Esophagus squamous epithelium (tissue), 5 donors: Measurements from ENCODE around the gene C11orf97. TPM values are rescaled to one million over a fixed set of nuclear protein-coding genes. Genes with fewer than 3 reads are reported as not detected.

Experiments used
- DNase-seq: peaks from one replicate; lab custom pipeline; 2025; lab: John Stamatoyannopoulos, UW
- H3K27ac ChIP-seq, 4 donors: fragments of 200-600 bp; sonication (generic); one replicate each; pipeline ENCODE4 v1.5.1; 2016 to 2019; ENCODE audit warnings: mild to moderate bottlenecking in 1 of 4
- H3K27me3 ChIP-seq, 4 donors: fragments of 200-600 bp; sonication (generic); 1 replicate in 3 of 4; 2 replicates in 1 of 4; pipeline versions ENCODE4 v1.5.1 to v1.6.0; 2017 to 2021; ENCODE audit warnings: antibody characterized with exemption in 1 of 4
- H3K36me3 ChIP-seq, 3 donors: fragments of 200-600 bp; sonication (generic); one replicate each; pipeline ENCODE4 v1.5.1; 2016 to 2019
- H3K4me1 ChIP-seq, 3 donors: fragments of 200-600 bp; sonication (generic); one replicate each; pipeline ENCODE4 v1.5.1; 2017 to 2019
- H3K4me3 ChIP-seq, 4 donors: fragments of 200-600 bp; sonication (generic); 1 replicate in 3 of 4; 2 replicates in 1 of 4; pipeline ENCODE4 v1.5.1; 2016 to 2019; ENCODE audit warnings: mild to moderate bottlenecking in 2 of 4, moderate library complexity in 1 of 4
- H3K9me3 ChIP-seq, 3 donors: fragments of 200-600 bp; sonication (generic); one replicate each; pipeline ENCODE4 v1.5.1; 2016 to 2019
- POLR2A ChIP-seq, 4 donors: fragments of 450-650 bp; IDR thresholded peaks; one replicate each; pipeline ENCODE4 v1.6.1; 2017; ENCODE audit warnings: antibody characterized with exemption in 4 of 4, mild to moderate bottlenecking in 4 of 4, moderate library complexity in 3 of 4
- WGBS, 2 donors: methylation state at CpG; one replicate each; pipeline ENCODE4 v1.1.5; 2018; 5-methylcytosine and 5-hydroxymethylcytosine counted together
- intact Hi-C: fragments of 100-400 bp; cut with DNase I; formaldehyde crosslinking; loops from one replicate; pipeline ENCODE4 v1.15.0; 2022
- total RNA-seq, 4 donors: library from RNA; depleted of rRNA; stranded (reverse); fragments of >200 nt; gene quantifications; one replicate each; pipeline ENCODE4 v1.1.0, GENCODE V29; 2016
- TF ChIP-seq, protein P1 (sequence below), 6 experiments: fragments of 450-650 bp in 4 of 6; fragments of 200-600 bp in 2 of 6; sonication (generic) in 2 of 6; IDR thresholded peaks; one replicate each; pipeline ENCODE4 v1.5.1; 2016 to 2019; ENCODE audit warnings: antibody characterized with exemption in 6 of 6, mild to moderate bottlenecking in 4 of 6, moderate library complexity in 4 of 6
- donor health status: DM: yes; HTN: yes; CAD: no.

C11orf97 gene
- total RNA-seq, 4 donors from 2014 or later = not detected

DNA sequence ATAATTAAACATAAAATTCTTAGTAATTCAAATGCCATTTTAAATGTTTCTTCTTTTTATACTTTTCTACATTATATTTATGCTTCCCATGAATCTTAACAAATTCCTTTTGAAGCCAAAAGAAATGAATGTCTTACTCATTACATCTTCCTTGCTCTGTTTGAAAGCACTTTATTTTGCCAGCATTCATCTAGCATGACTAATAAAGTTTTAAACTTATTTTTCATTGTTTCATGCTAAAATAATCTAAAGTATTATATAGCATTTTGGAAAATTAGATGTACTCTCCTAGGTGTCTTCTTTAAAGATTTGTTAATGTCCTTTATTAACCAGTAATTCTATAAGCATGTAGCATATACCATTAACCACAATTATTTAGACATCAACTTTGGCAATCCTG, 45.2 kb downstream of the C11orf97 start:
- Histone ChIP-seq H3K4me1 (peaks cover 0 to 9% (median 0%) of the 10 kb centered on the region in 3 donors), H3K27me3 (no peaks in the 10 kb centered on the region), H3K27ac (no peak overlapping the region), H3K9me3 (no peaks in the 10 kb centered on the region), H3K36me3 (no peaks in the 10 kb centered on the region), H3K4me3 (no peak overlapping the region)
- no peak for DNase-seq
- intact Hi-C loops = no loop called here
- TF ChIP-seq, protein P1, sequence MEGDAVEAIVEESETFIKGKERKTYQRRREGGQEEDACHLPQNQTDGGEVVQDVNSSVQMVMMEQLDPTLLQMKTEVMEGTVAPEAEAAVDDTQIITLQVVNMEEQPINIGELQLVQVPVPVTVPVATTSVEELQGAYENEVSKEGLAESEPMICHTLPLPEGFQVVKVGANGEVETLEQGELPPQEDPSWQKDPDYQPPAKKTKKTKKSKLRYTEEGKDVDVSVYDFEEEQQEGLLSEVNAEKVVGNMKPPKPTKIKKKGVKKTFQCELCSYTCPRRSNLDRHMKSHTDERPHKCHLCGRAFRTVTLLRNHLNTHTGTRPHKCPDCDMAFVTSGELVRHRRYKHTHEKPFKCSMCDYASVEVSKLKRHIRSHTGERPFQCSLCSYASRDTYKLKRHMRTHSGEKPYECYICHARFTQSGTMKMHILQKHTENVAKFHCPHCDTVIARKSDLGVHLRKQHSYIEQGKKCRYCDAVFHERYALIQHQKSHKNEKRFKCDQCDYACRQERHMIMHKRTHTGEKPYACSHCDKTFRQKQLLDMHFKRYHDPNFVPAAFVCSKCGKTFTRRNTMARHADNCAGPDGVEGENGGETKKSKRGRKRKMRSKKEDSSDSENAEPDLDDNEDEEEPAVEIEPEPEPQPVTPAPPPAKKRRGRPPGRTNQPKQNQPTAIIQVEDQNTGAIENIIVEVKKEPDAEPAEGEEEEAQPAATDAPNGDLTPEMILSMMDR (IDR thresholded peaks at IDR 0.05) = no peak
- no peak for TF ChIP-seq POLR2A (IDR thresholded peaks at IDR 0.05)

DNA sequence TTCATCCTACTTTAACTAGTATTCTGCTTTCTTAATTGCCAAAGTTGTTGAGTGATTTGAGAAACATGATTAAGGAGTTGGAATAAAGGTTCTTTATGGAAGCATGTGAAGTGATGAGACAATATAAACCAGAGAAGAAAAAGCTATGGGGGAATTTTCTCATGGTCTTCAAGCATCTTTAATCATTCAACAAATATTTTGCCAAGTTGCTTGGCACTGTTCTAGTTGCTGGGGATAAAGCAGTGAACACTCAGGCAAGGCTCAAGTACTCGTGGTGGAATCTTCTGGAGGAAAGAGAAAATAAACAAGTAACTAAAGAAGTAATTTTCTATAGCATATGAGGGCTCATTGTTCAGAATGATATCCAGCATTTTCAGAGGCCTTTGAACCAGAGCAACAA, 45.7 kb downstream of the C11orf97 start:
- Histone ChIP-seq H3K27me3 (no peaks in the 10 kb centered on the region), H3K36me3 (no peaks in the 10 kb centered on the region), H3K9me3 (no peaks in the 10 kb centered on the region), H3K4me3 (no peak overlapping the region), H3K4me1 (peaks cover 0 to 10% (median 0%) of the 10 kb centered on the region in 3 donors), H3K27ac (no peak overlapping the region)
- intact Hi-C loops = no loop called here
- WGBS, 2 donors = 30 to 52% methylated on average over 1 of the region's 1 CpG
- DNase-seq = no peak
- TF ChIP-seq, protein P1 (IDR thresholded peaks at IDR 0.05) = no peak
- TF ChIP-seq POLR2A (IDR thresholded peaks at IDR 0.05) = no peak

DNA sequence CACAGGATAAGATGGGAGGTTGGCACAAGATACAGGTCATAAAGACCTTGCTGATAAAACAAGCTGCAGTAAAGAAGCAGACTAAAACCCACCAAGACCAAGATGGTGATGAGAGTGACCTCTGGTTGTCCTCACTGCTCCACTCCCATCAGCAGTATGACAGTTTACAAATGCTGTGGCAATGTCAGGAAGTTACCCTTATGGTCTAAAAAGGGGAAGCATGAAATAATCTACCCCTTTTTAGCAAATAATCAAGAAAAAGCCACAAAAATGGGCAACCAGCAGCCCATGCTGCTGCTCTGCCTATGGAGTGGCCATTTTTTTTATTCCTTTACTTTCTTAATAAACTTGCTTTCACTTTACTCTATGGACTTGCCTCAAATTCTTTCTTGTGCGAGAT, 46.2 kb downstream of the C11orf97 start:
- Histone ChIP-seq H3K27me3 (no peaks in the 10 kb centered on the region), H3K9me3 (no peaks in the 10 kb centered on the region), H3K4me1 (peaks cover 0 to 14% (median 0%) of the 10 kb centered on the region in 3 donors), H3K36me3 (no peaks in the 10 kb centered on the region), H3K4me3 (no peak overlapping the region), H3K27ac (no peak overlapping the region)
- TF ChIP-seq, protein P1 (IDR thresholded peaks at IDR 0.05) = no peak
- no peak for TF ChIP-seq POLR2A (IDR thresholded peaks at IDR 0.05)
- no peak for DNase-seq
- intact Hi-C loops = no loop called here
- 88 to 93% methylated on average over 1 of the region's 1 CpG for WGBS, 2 donors

DNA sequence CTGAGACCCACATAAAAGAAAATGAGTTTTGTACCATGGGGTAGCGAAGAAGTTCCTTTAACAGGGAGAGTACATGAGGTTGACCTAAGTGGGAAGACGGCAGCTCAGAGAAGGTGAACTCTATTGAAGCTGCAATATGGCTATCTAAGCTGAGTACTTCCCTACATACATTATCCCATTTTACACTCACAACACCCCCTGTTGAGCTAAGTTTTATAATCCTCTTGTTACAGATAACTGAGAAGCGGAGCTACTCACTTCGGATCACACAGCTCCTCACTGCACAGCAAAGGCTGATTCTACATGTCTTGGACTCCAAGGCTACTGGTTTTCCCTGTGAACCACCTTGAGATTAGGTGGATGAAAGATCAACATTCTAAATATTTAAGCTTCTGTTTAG, 46.7 kb downstream of the C11orf97 start:
- Histone ChIP-seq H3K36me3 (no peaks in the 10 kb centered on the region), H3K4me3 (no peak overlapping the region), H3K27ac (no peak overlapping the region), H3K27me3 (no peaks in the 10 kb centered on the region), H3K4me1 (peaks cover 0 to 19% (median 0%) of the 10 kb centered on the region in 3 donors), H3K9me3 (no peaks in the 10 kb centered on the region)
- DNase-seq = no peak
- intact Hi-C loops = no loop called here
- TF ChIP-seq, protein P1 (IDR thresholded peaks at IDR 0.05) = no peak
- TF ChIP-seq POLR2A (IDR thresholded peaks at IDR 0.05) = no peak
- 96 to 97% methylated on average over 4 of the region's 4 CpGs for WGBS, 2 donors

DNA sequence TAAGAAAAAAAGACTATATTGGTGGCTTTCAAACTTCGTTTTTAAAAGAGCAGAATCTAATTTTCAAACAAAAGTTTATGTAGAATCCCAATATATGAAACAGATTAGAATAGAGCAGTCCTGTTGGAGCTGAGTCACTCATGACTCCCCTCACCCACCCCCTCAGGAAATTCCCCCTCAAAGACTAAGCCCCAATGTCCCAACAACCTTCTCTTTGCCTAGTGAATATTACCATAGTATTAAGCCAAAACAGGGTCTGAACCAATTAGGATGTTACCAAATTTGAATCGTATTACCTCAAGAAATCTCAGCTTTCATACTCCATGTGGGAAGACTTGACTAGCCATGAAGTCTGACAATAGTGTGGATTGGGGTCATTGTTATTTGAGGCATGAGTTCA, 47.1 kb downstream of the C11orf97 start:
- 80 to 87% methylated on average over 2 of the region's 2 CpGs for WGBS, 2 donors
- Histone ChIP-seq H3K27ac (no peak overlapping the region), H3K36me3 (no peaks in the 10 kb centered on the region), H3K9me3 (no peaks in the 10 kb centered on the region), H3K27me3 (no peaks in the 10 kb centered on the region), H3K4me3 (no peak overlapping the region), H3K4me1 (peaks cover 0 to 20% (median 0%) of the 10 kb centered on the region in 3 donors)
- TF ChIP-seq POLR2A (IDR thresholded peaks at IDR 0.05) = no peak
- TF ChIP-seq, protein P1 (IDR thresholded peaks at IDR 0.05) = no peak
- no peak for DNase-seq
- intact Hi-C loops = no loop called here
